ENCODE data around the gene COMMD8.

GRCh38 chr4:47485047-47485692 is 21.7 kb upstream of the COMMD8 start, which contains the start of gene ATP10D:
- peak in 4 of 12 donors; percentile 24 to 50 (median 38) for TF ChIP-seq CTCF (IDR thresholded peaks at IDR 0.05)
- TF ChIP-seq POLR2A (IDR thresholded peaks at IDR 0.05): peak in 1 of 2 donors; percentile 90

Data from heart left ventricle (tissue), 13 donors.